ENCODE results near the gene LSP1.
"Not testable (repeated sequence)": the region's sequence is repeated elsewhere in the genome, so short reads cannot be mapped to it uniquely, and the experiment has no call there.

LSP1 gene, protein sequence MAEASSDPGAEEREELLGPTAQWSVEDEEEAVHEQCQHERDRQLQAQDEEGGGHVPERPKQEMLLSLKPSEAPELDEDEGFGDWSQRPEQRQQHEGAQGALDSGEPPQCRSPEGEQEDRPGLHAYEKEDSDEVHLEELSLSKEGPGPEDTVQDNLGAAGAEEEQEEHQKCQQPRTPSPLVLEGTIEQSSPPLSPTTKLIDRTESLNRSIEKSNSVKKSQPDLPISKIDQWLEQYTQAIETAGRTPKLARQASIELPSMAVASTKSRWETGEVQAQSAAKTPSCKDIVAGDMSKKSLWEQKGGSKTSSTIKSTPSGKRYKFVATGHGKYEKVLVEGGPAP

DNA sequence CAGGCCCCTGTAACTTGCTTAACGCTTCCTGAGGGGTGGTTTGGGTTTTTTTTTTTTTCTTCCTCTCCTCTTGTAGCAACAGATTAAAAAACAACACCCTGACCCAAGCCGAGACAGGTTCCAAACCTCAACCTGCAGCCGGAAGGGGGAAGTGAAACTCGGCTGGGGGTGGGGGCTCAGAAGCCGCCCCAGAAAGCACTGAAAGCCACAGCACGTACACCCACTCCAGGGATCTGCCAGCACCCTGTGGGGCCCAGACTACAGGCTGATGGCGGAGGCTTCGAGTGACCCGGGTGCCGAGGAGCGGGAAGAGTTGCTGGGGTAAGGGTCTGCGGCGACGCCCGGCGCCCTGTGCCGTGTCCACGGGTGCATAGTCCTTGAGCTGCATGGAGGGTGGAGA, at the start of gene LSP1:
Gene LSP1 (plus strand): TSS at position 208 of the 400 bp plus-strand sequence. CDS start 61 bp downstream, at position 269.
- no peak for DNase-seq

DNA sequence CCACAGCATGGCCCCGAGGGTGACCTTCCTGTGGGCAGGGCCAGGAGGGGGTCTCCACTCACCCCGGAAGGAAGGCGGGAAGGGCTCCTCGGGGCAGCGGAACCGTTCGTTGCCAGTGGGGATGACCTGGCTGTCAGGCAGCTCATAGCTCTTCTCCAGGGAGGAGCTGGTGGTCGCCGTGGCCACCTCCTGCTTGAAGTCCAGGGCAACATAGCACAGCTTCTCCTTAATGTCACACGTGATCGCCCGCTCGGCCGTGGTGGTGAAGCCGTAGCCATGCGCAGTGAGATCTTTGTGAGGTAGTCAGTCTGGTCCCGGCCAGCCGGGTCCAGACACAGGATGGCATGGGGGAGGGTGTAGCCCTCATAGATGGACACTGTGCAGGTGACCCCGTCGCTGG, 49.6 kb upstream of the LSP1 start:
- no peak for DNase-seq

DNA sequence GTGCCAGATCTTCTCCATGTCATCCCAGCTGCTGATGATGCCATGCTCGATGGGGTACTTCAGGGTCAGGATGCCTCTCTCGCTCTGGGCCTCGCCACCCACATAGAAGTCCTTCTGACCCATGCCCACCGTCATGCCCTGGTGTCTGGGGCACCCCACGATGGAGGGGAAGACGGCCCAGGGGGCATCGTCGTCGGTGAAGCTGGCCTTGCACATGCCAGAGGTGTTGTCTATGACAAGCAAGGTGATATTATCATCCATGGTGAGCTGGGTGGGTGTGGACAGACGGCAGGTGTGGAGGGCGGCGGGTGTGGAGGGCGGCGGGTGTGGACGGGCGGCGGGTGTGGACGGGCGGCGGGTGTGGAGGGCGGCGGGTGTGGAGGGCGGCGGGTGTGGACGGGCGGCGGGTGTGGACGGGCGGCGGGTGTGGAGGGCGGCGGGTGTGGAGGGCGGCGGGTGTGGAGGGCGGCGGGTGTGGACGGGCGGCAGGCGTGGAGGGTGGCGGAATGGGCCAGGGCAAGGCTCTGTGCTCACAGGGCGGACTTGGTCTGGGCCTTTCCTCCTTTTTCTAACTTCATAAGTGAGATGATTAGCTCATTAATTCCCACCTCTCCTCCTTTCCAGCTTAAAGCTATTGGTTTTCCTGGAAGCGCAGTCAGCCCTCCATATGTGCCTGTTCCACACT, 48.9 kb upstream of the LSP1 start:
- DNase-seq: not testable (repeated sequence)

DNA sequence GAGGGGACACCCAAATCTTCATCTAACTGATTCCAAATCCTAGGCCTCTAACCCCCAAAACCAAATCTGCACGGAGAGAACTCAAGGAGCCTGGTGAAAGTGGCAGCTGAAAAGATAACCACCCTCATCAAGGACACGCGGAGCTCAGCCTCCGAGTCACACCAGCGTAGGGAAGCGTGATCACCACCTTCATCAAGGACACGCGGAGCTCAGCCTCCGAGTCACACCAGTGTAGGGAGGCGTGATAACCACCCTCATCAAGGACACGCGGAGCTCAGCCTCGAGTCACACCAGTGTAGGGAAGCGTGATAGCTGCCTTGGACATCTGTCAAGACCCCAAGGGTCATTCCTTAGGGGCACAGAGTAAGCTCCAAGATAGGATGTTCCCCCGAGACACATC, 47.4 kb upstream of the LSP1 start:
- DNase-seq: no peak

DNA sequence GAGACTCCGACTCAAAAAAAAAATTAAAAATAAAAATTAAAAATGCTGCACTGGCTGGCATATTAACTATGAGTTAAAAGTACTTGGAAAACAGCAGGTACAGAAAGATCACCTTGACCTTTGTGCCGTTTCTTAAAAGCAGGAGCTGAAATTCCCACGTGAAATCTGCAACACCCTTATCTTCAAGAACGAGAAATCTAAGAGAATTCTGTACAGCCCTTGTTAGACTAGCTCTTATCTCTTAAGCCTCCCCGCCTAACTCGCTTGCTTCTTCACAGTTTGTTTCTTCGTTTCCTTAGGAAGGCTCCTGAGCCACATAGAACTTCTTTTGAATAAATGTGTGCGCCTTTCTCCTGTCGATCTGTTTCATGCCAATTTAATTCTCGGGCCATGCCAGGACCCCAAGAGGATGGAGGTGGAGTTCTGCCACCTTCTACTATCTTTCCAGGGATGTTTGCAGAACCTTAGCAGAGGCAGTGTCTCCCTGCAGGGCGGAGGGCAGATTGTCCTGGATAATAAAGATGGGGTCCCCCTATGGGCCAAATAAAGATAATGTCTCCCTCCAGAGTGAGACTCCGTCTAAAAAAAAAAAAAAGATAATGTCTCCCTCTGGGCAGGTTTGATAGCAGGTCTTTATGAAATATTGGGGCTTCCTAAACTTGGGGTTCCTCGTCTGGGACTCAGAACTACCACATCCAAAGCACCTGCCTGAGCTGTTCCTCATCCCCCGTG, 45.5 kb upstream of the LSP1 start:
- no peak for DNase-seq

DNA sequence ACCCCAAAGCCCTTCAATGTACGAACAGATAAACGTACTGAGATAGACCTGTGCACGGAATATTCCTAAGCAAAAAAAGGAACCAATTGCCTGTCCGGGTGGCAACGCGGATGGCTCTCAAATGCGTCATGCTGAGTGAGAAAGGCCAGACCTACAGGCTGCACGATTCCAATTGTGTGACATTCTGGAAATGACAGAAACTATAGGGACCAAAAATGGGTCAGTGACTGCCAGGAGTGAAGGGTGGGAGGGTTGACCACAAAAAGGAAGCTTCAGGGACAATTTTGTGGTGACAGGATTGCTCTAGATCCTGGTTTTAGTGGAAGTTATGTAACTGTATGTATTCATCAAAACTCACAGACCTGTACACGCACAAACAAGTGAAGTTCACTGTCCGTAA, 42.1 kb upstream of the LSP1 start:
- DNase-seq: no peak

DNA sequence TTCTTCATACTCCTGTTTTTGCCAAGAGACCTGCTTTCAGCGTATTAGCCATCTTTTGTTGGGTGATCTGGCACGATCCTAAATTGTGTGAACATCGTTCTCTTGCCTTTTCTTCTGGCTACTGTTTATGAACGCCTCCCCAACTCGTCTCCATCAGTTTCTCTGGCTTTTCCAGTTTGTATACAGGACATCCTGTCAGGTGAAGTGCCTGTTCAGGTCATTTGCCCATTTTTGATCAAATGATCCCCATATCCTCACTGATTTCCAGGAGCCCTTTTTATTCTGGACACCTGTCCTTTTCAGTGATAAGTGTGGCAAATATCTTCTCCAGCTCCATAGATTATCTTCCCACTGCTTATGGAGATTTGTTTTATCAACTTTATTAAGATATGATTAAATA, 40.6 kb upstream of the LSP1 start:
- no peak for DNase-seq

DNA sequence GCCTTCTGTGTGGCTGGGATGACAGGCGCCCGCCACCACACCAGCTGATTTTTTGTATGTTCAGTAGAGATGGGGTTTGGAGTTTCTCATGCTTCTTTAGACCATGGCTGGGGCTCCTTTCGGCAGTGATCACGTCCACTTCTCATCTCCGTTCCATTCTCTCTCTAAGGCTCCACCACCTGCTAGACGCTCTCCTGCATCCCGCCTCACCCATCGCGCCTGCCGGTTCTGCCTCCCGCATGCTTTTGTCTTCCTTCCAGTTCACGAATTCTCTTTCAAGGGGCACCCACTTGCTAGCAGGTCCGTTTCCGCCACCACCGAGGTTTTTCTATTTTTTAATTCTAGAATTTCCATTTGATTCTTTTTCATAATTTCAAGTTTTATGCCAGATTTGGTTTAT, 40.1 kb upstream of the LSP1 start:
- DNase-seq: no peak

DNA sequence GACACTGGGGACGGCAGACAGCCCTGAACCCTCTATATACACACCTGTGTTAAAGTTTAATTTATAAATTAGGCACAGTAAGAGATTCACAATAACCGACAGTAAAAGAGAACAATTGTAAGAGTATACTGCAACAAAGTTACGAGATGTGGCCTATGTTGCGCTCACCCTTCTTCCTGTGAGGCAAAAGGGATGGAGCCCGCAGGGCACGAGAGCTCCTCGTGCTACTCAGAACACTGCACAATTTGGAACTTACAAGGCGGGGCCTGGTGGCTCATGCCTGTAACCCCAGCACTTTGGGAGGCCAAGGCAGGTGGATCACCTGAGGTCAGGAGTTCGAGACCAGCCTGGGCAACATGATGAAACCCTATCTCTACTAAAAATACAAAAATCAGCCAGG, 39.5 kb upstream of the LSP1 start:
- not testable (repeated sequence) for DNase-seq

DNA sequence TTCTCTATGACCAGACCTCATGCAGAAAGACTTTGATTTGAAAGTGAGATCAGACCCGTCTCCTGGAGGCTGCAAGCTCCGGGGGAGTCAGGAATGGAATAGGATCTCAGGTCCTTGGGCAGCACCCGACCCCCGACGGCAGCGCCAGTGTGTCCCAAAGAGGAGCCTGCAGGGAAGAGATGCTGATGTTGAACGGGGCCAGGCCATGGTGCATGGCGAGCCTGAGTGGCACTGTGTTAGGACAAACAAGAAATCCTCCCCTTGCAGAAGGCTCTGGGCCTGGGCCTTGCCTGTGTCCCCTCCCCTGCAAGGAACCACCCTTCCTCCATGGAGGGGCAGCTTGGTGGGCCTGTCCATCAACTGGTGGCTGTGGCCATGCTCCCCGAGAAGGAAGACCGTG, 38.2 kb upstream of the LSP1 start:
- DNase-seq: no peak

DNA sequence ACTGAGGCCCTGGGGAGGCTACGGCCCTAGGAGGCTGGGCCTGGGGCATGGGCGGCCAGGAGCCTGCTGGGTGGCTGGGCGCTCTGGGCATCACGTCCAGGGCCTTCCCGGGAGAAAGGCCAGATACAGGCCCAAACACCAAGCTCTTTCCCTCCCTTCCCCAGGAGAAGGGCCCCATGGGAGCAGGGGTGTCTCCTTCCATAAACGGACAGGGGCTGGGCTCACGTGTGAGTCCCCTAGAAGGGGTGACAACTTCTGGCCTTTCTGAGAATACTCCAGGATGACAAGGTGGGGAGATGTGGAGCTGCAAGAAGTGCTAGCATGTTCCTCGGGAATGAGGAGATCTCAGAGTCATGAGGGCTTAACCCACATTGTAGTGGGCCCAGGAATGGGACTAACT, 37.6 kb upstream of the LSP1 start:
- no peak for DNase-seq

DNA sequence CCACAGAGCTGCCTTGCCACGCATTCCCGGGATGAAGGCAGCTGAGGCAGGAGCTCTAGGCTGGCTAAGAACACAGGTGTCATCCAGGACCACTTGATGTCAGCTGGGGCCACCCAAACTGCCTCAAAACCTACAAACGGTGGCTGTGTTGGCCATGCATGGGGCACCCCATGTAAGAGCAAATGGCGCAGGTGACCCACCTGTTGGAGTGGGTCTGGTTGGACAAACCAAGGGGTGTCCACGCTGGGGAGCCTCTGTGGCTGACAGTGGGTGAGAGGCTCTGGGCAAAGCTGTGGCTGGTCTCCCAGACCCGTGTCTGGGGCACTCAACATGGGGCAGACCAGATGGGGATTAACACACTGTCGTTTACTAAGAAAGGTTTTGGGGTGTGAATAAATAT, 37.1 kb upstream of the LSP1 start:
- DNase-seq: no peak

DNA sequence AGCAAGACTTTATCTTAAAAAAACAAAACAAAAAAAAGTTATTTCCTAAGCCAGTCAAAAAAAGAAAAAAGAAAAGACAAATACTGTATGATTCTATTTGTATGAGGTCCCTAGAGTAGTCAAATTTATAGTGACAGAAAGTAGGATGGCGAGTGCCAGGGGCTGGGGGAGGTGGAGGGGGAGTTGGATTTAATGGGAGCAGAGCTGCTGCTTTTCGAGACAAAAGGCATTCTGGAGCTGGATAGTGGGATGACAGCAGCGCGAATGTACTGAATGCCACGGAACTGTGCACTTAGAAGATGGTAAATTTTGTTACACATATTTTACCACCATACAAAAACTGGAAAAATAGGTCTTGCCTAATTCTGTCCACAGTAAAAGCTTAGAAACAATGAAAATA, 35.9 kb upstream of the LSP1 start:
- no peak for DNase-seq

DNA sequence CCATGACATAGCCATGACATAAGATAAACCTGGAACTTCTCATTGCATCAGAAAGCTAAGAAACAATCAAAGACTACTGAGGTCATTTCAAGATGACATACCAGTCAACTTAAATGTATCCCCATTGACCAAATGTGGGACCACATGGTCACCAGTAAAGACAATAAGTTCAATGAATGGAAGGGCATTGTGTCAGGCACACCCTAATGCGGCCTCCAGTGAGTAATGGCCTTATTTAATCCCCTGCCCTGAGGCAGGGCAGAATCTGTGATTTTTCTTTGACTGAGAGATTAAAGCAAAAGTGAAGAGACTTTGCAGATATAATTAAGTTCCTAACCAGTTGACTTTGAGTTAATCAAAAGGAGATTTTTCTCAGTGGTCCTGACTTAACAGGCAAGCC, 35.4 kb upstream of the LSP1 start:
- no peak for DNase-seq

DNA sequence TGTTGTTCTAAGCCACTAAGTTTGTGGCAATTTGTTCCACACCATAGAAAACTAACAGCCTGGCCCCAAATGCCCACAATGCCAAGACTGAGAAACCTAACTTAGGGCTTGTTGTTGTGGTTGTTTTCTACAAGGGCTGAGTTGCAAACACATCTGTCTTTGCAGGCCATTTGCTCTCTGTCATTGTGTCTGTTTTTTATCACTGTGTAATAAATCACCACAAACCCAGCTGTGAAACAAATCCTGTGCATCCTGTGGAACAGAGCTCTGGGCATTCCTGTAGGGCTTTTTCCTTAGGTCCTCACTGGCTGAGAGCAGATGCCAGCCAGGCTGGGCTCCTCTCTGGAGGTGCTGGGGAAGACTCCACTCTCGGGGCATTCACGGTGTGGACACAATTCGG, 33.8 kb upstream of the LSP1 start:
- no peak for DNase-seq

DNA sequence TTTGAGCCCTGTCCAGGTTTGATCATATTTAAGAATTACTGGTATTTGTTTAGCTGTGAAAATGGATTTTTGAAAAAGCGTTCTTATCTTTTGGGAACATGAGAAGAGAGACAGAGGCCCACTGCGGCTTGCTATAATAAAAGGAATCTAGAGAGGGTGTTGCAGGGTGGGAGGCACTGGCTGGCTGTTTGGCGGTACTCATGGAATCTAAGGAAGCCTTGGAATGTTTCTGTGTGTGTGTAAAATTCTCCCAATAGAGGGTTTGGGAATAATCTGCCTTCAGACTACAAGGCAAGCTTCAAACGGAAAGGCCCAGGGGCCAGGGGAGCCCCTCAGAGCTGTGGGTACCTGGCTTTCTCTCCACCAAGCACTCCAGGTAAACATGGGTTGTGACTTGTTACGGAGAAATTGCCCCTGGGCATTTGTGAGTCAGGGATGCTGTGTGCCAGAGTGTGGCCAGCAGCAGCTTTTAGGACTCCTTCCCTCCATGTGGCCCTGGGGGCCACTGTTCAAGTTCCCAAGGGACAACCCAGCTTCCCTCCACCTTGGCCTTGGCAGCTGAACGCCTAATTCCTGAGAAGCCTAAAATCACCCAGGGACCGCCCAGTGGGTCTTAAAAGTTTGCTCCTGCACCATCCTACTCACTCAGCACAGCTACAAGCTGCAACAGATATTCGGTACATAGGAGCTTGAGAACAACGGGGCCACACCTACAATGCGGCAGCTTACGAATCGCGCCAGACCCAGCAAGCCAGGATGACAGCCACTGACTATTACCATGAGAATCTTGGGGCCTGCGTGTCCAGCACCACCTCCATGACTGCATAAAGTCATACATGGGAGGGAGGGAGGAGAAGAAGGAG, 32.2 kb upstream of the LSP1 start:
- DNase-seq: peak; percentile 47

DNA sequence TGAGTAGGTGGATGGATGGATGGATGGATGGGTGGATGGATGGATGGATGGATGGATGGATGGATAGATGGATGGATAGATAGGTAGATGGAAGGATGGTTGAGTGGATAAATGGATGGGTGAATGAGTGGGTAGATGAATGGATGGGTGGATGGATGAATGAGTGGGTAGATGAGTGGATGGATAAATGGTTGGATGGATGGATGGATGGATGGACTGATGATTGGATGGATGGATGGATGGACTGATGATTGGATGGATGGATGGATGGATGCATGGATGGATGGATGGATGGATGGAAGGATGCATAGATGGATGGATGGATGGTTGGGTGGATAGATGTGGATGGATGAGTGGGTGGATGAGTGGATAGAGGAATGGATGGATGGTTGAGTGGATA, 31.3 kb upstream of the LSP1 start:
- DNase-seq: no peak

DNA sequence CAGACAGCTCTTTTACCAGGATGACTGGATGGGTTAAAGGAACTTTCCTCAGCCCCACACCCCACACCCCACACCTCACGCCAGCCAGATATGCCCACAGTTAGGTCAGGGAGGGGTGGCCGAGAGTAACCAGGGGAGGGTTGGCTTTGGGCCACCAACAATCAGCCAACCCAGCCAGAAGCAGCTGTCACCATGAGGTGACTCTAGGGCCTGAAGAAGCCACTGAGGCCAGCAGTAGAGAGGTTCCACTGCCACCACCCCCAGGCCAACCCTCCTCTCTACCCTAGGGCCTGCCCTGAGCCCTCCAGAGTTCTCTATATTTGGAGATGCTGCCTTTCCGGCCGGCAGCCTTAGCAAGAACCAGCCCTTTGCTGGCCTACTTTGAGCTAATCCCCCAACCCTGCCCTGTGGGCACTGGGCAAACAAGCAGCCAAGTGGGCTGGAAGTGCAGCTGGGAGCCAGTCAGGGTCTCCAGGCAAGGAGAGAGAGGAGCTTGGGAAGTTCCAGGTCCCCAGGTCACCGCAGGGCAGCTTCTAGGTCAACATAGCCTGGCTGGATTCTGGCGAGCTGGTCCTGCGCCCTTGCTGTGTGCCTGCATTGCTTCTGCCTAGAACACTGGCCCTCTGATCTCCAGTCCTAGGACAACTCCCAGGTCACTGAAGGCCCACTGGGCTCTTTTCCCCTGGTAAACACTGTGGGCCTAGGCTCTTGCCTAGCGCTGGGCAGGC, 30.1 kb upstream of the LSP1 start:
- DNase-seq: no peak

DNA sequence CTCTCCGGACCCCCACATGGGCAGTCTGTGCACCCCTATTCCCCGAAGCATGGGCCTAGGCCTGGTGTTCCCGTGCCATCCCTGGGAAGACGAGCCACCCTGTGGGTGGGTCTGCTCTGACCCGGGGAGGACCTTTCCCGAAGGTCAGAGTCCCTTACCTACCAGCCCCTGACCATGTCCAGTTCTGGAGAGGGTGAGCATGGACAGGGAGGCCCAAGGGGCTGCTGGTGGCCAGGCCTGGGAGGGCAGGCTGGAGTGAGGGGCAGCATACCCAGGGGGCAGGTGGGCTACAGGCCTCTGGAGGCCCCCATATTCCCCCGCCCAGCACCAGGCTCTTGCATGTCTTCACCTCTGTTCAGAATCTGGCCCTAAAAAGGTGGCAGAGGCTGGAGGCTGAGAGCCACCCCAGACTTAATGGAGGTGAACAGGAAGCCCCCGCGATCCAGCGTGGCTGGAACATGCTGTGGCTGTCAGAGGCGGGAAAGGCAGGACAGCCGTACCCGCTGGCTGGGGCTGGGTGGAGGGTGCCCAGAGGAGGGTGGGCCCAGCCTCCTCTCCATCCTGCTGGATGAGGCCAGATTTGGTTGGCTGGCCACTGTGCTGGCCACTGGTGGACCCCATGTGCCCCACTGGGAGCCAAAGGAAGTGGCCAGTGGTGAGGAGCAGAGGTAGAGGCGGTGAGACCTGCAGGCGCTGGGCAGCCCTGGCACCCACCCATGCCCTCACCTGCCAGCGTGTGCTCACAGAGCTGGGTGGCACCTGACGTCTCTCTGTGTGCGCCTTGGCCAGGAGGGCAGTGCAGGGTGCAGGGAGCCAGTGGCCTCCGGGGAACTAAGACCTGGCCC, 29.3 kb upstream of the LSP1 start:
- DNase-seq: no peak

DNA sequence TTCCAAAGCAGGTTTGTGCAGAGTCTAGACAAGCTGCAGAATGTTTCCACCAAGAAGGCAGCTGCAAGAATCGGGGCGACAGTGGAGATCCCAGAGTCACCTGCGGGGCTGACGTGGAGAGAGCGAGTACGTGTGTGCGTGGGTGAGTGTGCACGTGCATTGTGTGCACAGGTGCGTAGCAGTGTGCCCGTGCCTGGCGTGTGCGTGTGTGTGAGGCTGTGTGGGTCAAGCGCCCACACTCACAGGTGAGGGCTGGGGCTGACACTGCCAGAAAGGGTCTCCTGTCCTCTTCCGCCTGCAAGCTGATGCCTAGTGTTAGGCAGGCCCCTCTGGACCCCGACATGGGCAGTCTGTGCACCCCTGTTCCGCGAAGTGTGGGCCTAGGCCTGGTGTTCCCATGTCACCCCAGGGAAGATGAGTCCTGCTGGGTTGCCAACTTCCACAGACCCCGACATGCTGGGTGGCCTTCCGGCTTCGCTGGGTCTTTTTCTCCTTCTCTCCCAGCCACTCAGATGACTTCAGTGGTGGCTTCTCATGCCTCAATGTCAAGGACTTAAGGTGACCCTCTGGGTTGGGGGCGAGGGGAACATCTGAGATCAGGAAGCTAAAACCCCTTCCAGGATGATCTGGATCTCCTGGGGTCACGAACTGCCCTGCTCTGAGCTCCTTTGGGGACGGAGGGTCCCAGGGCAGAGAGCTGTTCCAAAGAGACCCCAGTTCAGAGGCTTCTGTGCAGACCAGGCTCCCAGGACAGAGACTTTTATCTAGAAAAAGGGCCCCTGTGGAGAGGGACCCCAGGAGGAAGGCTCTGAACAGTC, 28.5 kb upstream of the LSP1 start:
- no peak for DNase-seq

All from fibroblast of skin of right biceps (primary cell).